Measurements from ENCODE around the gene TRAPPC3. TPM values are rescaled to one million over a fixed set of nuclear protein-coding genes. Genes with fewer than 3 reads are reported as not detected.

Gene TRAPPC3
- total RNA-seq, 2 experiments from 2014 or later = 50.3 to 60.4 TPM

DNA sequence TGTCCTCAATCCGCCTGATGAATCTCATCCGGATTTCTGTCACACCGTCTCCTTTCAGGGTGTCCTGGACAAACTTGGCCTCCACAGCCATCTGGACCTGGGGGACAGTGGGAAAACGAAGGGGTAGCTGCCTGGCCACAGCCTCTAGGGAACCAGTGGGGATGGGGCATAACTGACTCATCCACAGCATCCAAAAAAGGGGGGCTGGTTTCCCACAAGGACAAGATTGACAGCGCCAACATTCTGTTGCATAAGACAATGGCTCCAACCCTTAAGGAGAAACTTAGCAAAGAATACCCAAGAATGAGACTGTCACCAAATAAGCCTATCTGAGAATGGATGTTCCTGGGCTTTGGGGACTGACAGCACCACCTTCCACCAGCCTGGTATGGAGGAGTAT is 12.1 kb downstream of the TRAPPC3 start:
- no peaks in the 10 kb centered on the region for H3K9me2 ChIP-seq (ENCODE audit: insufficient read depth, low read length)
- no TSS peak for BruUV-seq (replicated peaks)
- peaks cover 3% of the 10 kb centered on the region; the same call in 1 of the 2 replicates for H3K79me2 ChIP-seq (ENCODE audit: insufficient read depth, low read depth, low read length)
- no peaks in the 10 kb centered on the region for H4K20me1 ChIP-seq (ENCODE audit: insufficient read depth, low read length)
- no peak overlapping the region for H3K27ac ChIP-seq (ENCODE audit: low read depth, low read length, poor library complexity, severe bottlenecking)
- CTCF ChIA-PET (ENCODE audit: unreplicated experiment) = no interaction called here
- DNase-seq (ENCODE audit: low spot score) = no peak
- no peak overlapping the region for H2AFZ ChIP-seq (ENCODE audit: low read length)
- POLR2A ChIA-PET = no interaction called here
- no peak overlapping the region for H3K4me3 ChIP-seq (ENCODE audit: low read depth, low read length, poor library complexity, severe bottlenecking)
- no peak overlapping the region for H3K4me2 ChIP-seq (ENCODE audit: low read length)
- no peak for TF ChIP-seq EZH2phosphoT487 (IDR thresholded peaks at IDR 0.05; ENCODE audit: borderline replicate concordance, low read depth, low read length)
- TF ChIP-seq, protein P1, sequence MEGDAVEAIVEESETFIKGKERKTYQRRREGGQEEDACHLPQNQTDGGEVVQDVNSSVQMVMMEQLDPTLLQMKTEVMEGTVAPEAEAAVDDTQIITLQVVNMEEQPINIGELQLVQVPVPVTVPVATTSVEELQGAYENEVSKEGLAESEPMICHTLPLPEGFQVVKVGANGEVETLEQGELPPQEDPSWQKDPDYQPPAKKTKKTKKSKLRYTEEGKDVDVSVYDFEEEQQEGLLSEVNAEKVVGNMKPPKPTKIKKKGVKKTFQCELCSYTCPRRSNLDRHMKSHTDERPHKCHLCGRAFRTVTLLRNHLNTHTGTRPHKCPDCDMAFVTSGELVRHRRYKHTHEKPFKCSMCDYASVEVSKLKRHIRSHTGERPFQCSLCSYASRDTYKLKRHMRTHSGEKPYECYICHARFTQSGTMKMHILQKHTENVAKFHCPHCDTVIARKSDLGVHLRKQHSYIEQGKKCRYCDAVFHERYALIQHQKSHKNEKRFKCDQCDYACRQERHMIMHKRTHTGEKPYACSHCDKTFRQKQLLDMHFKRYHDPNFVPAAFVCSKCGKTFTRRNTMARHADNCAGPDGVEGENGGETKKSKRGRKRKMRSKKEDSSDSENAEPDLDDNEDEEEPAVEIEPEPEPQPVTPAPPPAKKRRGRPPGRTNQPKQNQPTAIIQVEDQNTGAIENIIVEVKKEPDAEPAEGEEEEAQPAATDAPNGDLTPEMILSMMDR (conservative IDR thresholded peaks at IDR 0.05; ENCODE audit: low read length) = no peak
- intact Hi-C loops (cut with micrococcal nuclease; ENCODE audit: unreplicated experiment) = no loop called here
- H3K36me3 ChIP-seq (ENCODE audit: insufficient read depth, low read length) = peaks cover 50% of the 10 kb centered on the region
- H3K4me1 ChIP-seq (ENCODE audit: insufficient read depth, low read length, poor library complexity, severe bottlenecking) = no peaks in the 10 kb centered on the region
- no peaks in the 10 kb centered on the region for H3K9me3 ChIP-seq (ENCODE audit: low read length)

DNA sequence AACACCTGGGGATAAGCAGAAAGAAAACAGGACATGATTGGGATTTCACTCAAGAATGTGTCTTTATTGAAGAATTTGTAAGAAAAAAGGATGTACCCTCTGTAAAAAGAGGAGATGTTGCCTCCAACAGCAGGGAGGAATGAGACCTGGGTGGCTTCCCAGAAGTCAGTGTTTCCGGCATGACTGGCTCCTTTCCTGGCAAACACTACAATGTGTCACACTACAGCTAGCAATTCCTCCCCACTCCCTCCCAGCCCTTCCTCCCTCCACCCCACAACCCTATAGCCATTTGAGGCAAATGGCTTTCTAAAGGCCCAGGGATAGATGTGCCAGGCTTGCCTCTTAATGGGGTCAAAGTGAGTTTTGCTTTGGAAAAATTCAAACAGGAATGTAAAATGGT is 12.8 kb downstream of the TRAPPC3 start:
- TF ChIP-seq, protein P1 (conservative IDR thresholded peaks at IDR 0.05; ENCODE audit: low read length) = no peak
- no peak for TF ChIP-seq EZH2phosphoT487 (IDR thresholded peaks at IDR 0.05; ENCODE audit: borderline replicate concordance, low read depth, low read length)
- intact Hi-C loops (cut with micrococcal nuclease; ENCODE audit: unreplicated experiment) = no loop called here
- Histone ChIP-seq H3K36me3 (ENCODE audit: insufficient read depth, low read length) (peaks cover 50% of the 10 kb centered on the region), H4K20me1 (ENCODE audit: insufficient read depth, low read length) (no peaks in the 10 kb centered on the region), H3K4me1 (ENCODE audit: insufficient read depth, low read length, poor library complexity, severe bottlenecking) (no peaks in the 10 kb centered on the region), H3K4me2 (ENCODE audit: low read length) (no peak overlapping the region), H3K27ac (ENCODE audit: low read depth, low read length, poor library complexity, severe bottlenecking) (no peak overlapping the region), H3K4me3 (ENCODE audit: low read depth, low read length, poor library complexity, severe bottlenecking) (no peak overlapping the region), H3K9me2 (ENCODE audit: insufficient read depth, low read length) (no peaks in the 10 kb centered on the region), H2AFZ (ENCODE audit: low read length) (no peak overlapping the region), H3K79me2 (ENCODE audit: insufficient read depth, low read depth, low read length) (no peaks in the 10 kb centered on the region), H3K9me3 (ENCODE audit: low read length) (no peaks in the 10 kb centered on the region)
- CTCF ChIA-PET (ENCODE audit: unreplicated experiment) = no interaction called here
- no TSS peak for BruUV-seq (replicated peaks)
- DNase-seq (ENCODE audit: low spot score) = no peak
- POLR2A ChIA-PET = no interaction called here

DNA sequence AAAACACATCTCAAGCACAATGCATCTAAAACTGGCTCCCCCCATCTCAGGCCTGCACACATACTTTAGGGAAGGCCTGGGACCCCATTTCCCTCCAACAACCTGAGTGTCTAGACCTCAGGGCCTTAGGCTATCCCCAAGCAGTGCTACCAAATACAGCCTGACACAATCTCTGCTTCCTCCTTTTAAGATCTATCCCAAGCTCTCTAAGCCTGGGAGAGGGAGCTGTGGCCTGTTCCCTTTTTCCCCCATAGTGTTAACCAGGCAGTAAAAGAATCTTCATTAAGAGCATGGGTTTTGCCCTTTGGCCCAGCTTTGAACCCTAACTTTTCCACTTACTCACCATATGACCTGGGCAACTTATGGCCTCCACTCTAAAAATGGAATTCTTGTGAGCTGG is 13.5 kb downstream of the TRAPPC3 start:
- no peak overlapping the region for H3K4me3 ChIP-seq (ENCODE audit: low read depth, low read length, poor library complexity, severe bottlenecking)
- ChIA-PET CTCF (ENCODE audit: unreplicated experiment) (interaction anchor here (1.0 to 1.6 kb wide), 4 partner anchors 25 to 52 kb away, joined by 3 to 4 read pairs (median 3); no protein-coding TSS in a partner anchor), POLR2A (no interaction called here)
- intact Hi-C loops (cut with micrococcal nuclease; ENCODE audit: unreplicated experiment) = no loop called here
- no TSS peak for BruUV-seq (replicated peaks)
- no peaks in the 10 kb centered on the region for H3K4me1 ChIP-seq (ENCODE audit: insufficient read depth, low read length, poor library complexity, severe bottlenecking)
- H3K9me3 ChIP-seq (ENCODE audit: low read length) = no peaks in the 10 kb centered on the region
- H3K4me2 ChIP-seq (ENCODE audit: low read length) = no peak overlapping the region
- peaks cover 47% of the 10 kb centered on the region for H3K36me3 ChIP-seq (ENCODE audit: insufficient read depth, low read length)
- TF ChIP-seq EZH2phosphoT487 (IDR thresholded peaks at IDR 0.05; ENCODE audit: borderline replicate concordance, low read depth, low read length) = no peak
- TF ChIP-seq, protein P1 (conservative IDR thresholded peaks at IDR 0.05; ENCODE audit: low read length) = no peak
- no peak overlapping the region for H3K27ac ChIP-seq (ENCODE audit: low read depth, low read length, poor library complexity, severe bottlenecking)
- no peak overlapping the region for H2AFZ ChIP-seq (ENCODE audit: low read length)
- H3K79me2 ChIP-seq (ENCODE audit: insufficient read depth, low read depth, low read length) = no peaks in the 10 kb centered on the region
- no peak for DNase-seq (ENCODE audit: low spot score)
- H4K20me1 ChIP-seq (ENCODE audit: insufficient read depth, low read length) = no peaks in the 10 kb centered on the region
- no peaks in the 10 kb centered on the region for H3K9me2 ChIP-seq (ENCODE audit: insufficient read depth, low read length)
